Stimulated activated CD4-positive, alpha-beta T cell treated with anti-CD3 and anti-CD28 coated beads, Interleukin-2, amount 100 ng/mL, for 24 hours (primary cell): Measurements from ENCODE around the gene NUP62.

ENCODE experiments used
- DNase-seq, 2 donors: peaks; one replicate each; pipeline ENCODE4 v3.0.0-alpha.2; 2020

NUP62 gene

GRCh38 chr19:49895566-49896297 lies 33.6 kb downstream of the NUP62 start:
- peak in 1 of 2 donors; percentile 49 for DNase-seq

DNA sequence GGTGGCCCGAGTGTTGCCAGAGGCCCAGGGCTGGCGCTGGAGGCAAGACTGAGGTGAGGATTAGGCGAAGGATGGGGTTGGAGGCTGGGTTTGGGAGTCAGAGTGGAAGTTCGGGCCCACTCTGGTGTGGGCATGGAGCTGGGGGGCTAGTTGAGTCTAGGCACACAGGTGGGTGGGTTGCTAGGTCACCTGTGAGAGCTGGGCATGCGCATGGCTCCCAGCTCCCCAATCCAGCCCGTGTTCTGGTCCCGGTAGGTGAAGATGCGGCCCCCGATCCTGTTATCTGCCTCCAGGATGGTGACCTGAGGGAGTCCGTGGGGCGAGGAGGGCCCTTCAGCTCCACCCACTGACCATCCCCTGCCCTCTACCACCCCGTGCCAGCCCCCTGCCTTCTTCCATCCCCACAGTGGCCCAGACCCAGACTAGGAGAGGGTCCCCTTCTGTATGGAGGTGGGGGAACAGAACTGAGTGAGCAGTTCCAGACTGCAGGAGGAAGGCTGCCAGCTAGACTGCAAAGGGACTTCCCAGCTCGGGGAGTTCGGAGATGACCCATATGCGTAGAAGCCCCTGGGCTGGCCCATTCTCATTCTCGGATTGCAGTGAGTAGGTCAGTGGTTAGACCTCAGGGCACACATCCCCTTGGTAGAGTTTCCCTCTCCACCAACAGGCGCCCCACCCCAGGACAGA lies 34.3 kb downstream of the NUP62 start:
- peak; percentile 54 to 58 for DNase-seq

DNA sequence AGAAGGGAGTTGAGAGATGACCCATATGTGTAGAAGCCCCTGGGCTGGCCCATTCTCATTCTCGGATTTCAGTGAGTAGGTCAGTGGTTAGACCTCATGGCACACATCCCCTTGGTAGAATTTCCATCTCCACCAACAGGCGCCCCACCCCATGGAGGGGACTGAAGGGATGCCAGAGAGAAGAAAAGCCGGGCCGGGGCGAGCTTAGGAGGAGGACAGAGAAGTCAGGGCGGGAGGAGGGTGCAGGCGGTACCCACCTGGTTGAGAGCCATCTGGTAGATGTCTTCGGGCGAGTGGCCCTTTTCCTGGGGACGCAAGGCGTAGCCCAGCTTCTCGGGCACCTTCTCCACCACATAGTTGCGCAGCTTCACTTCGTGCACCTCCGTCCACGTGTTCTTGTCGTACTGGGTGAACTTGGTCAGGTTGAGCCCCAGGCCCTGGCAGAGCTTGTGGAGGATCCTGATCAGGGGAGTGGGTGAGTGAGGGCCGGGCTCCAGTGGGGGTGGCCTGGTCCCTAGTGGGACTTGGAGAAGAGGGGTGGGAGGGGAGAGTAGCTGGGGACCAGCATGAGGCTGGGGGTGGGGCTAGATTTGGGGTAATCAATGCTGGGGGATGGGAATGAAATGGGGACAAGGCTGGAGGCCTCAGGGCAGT lies 35.2 kb downstream of the NUP62 start:
- no peak for DNase-seq

- no peak for DNase-seq
Observed at GRCh38 chr19:49892716-49893115, 36.6 kb downstream of the NUP62 start.

GRCh38 chr19:49891393-49891792 lies 37.9 kb downstream of the NUP62 start:
- no peak for DNase-seq

DNA sequence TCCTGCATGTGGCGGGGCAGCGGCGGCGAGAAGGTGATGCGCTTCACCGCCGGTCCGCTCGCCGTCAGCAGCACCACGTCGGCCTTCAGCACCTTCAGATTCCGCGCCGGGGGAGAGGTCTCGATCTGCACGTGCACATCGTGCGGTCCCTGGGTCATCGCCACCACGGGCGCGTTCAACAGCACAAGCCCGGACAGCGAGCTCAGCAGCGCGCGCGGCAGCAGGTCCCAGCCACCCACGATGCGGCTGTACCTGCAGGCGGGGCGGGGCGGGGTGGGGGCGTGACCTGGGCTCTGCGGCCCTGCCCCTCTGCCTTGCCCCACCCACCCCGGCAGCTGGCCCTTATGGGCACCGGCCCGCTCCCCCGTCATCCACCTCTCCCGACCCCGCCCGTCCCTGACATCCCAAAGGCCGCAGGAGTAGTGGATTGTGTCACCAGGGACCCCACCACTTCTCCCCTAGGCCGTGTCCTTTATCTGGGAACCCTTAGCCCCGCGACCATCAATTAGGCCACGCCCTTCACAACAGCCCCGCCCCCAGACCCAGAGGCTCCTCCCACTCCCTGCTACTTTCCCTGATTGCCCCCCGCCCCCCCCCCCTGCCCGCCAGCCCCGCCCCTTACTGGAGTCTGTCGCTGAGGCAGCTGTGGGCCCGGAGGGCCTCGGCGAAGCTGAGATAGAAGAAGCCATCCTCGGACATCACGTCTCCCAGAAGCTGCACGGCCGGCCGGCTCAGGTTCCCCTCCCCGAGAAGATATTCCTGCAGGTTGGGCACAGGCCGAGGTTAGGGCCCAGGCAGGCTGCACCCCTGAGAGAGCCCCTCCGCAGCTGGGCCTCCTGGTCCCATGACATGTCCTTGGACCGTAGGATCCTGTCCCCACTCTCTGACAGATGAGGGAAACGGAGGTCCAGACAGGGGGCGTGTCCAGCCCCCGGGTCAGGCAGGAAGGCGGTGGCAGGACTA lies 38.7 kb downstream of the NUP62 start:
- DNase-seq, result peak; percentile 68 to 73

GRCh38 chr19:49889687-49890348 lies 39.5 kb downstream of the NUP62 start:
- DNase-seq, result peak; percentile 76 to 78

DNA sequence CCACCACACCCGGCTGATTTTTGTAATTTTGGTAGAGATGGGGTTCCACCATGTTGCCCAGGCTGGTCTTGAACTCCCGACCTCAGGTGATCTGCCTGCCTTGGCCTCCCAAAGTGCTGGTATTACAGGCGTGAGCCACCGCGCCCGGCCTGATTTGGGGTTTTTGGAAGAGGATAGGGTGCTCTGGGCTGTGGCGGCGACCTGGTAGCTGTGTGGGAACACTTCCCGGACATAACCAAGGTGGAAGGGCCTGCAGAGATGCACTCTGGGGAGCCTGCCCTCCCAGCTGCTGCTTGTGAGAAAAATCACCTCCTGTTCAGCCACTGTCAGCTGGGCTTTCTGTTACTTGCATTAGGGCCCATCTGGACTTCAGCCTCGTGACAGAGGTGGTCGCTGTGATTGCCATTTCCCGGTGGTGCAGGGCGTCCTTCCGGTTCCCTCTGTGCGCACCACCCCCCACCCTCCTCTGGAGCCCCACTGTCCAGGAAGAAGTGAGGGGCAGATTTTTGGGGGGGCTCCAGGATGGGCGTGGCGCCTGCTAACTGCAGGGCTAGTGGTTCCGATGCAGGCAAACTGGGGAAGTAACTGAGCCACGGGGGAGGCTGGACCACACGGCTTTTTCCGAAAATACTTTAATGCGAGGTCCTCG lies 40.1 kb downstream of the NUP62 start:
- no peak for DNase-seq

- DNase-seq, result no peak
Observed at GRCh38 chr19:49888510-49888824, 40.8 kb downstream of the NUP62 start.

GRCh38 chr19:49887665-49888509 lies 41.4 kb downstream of the NUP62 start:
- DNase-seq, result no peak

- DNase-seq, result no peak
Observed at GRCh38 chr19:49887037-49887664, 42.2 kb downstream of the NUP62 start.

GRCh38 chr19:49884760-49885159 lies 44.5 kb downstream of the NUP62 start:
- DNase-seq, result no peak

- no peak for DNase-seq
Observed at GRCh38 chr19:49884109-49884508, 45.2 kb downstream of the NUP62 start.

DNA sequence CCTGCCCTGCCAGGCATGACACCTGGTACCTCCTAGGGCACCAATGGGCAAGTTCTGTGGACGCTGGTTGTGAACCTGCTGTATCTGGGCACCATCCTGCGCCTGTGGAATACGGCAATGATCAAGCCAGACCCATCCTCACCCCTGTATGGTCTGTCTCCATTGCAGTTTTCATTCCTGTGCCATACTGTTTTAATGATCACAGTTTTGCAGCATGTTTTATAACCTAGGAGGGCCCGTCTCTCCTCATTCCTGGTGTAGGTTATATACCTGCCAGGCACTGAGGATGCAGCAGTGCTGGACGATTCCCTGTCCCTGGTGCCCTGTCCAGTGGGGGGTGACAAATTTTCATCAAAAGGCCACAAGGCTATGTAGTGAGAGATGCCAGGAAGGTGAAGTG lies 46.2 kb downstream of the NUP62 start:
- DNase-seq, result no peak

DNA sequence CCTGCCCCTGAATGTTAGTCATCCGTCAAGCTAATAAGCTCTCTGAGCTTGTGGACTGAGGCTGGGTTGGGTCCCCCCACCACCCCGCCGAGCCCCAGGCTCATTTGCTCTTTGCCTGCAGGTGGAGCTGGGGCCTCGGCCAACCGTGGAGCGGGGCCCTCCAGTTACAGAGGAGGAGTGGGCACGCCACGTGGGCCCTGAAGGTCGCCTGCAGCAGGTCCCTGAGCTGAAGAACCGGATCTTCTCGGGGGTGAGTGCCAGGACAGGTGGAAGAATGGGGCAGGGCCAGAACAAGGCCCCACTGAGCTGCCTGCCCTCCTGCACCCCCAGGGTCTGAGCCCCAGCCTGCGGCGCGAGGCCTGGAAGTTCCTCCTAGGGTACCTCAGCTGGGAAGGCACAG lies 46.7 kb downstream of the NUP62 start:
- no peak for DNase-seq

- no peak for DNase-seq
Observed at GRCh38 chr19:49881672-49882394, 47.5 kb downstream of the NUP62 start.

DNA sequence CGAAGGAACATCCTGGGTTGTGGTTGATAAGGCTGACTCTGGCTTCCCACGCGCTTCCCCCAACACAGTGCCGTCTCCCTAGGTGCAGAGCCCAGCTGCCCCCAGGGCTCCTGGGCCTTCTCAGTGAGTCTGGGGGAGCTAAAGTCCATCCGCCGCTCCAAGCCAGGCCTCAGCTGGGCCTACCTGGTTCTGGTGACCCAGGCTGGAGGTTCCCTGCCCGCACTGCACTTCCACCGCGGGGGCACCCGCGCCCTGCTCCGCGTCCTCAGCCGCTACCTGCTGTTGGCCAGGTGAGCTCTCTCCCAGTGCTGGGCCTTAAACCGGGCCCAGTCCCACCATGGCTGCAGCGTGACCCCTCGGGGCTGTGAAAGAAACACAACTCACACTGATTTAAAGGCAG lies 48.1 kb downstream of the NUP62 start:
- DNase-seq, result no peak

DNA sequence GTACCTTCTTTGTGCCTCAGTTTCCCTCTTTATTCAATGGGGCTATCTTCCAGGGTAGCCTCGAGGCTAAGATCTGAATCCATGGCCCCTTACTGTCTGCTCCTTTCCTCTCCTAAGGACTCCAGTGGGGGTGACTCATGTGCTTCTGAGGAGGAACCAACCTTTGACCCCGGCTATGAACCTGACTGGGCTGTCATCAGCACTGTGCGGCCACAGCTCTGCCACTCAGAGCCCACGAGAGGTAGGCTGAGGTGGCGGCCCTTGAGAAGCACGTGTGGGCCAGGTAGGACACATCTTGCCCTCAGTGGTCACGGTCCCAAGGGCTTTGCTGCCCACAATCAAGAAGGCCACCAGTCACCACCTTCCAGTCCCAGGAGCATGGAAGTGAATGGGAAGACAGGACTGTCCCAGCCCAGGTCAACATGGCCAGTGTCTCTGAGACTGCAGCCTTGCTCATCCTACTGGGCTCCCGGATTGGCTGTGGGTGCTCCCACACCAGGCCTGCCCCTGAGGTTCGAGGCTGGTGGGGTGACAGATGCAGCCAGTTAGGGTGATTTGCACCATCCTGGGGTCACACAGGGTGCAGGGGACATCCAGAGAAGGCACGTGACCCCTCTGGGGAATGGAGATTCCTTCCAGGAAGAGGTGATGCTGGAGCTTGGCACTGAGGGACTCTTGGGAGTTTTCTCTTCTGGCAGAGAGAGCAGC lies 49.0 kb downstream of the NUP62 start:
- no peak for DNase-seq
